K562 (cell line): Measurements from ENCODE around the gene EPX. TPM values are rescaled to one million over a fixed set of nuclear protein-coding genes. Genes with fewer than 3 reads are reported as not detected.

Experiments
- ATF6 ChIP-seq: sonication (generic); formaldehyde crosslinking; IDR thresholded peaks from 2 replicates; pipeline ENCODE4 v1.4.0; 2020; ENCODE audit warnings: mild to moderate bottlenecking, missing genetic modification reagents
- CBX3 ChIP-seq, 2 experiments: IDR thresholded peaks; 1 replicate in 1 of 2; 2 replicates in 1 of 2; pipeline ENCODE4 v1.6.1; 2012; ENCODE audit warnings: inconsistent platforms in 2 of 2, low read length in 2 of 2, borderline replicate concordance in 1 of 2, control low read depth in 1 of 2
- CHAMP1 ChIP-seq: fragments of 450-650 bp; IDR thresholded peaks from 2 replicates; pipeline ENCODE4 v1.6.1; 2016; ENCODE audit warnings: mild to moderate bottlenecking
- EZH2 ChIP-seq: IDR thresholded peaks from 2 replicates; pipeline ENCODE4 v1.6.1; 2012; ENCODE audit warnings: low read depth, mild to moderate bottlenecking, inconsistent platforms, low read length, borderline replicate concordance
- FOXP1 ChIP-seq: sonication (generic); formaldehyde crosslinking; IDR thresholded peaks from 2 replicates; pipeline ENCODE4 v1.8.0; 2022; ENCODE audit warnings: mild to moderate bottlenecking, missing genetic modification reagents
- HNRNPL ChIP-seq: fragments of 200-400 bp; formaldehyde crosslinking; IDR thresholded peaks from 2 replicates; pipeline ENCODE4 v1.6.1; 2017; ENCODE audit warnings: low read depth, mild to moderate bottlenecking, low read length
- LCOR ChIP-seq: sonication (generic); formaldehyde crosslinking; IDR thresholded peaks from 2 replicates; pipeline ENCODE4 v1.8.0; 2022; ENCODE audit warnings: mild to moderate bottlenecking, missing genetic modification reagents
- MITF ChIP-seq: IDR thresholded peaks from 2 replicates; pipeline ENCODE4 v1.6.1; 2014; ENCODE audit warnings: antibody characterized with exemption
- RUNX1 ChIP-seq: sonication (generic); IDR thresholded peaks from 2 replicates; pipeline ENCODE4 v1.6.1; 2016; ENCODE audit warnings: antibody characterized with exemption, low read depth
- SFPQ ChIP-seq: fragments of 200-400 bp; formaldehyde crosslinking; IDR thresholded peaks from 2 replicates; pipeline ENCODE4 v1.6.1; 2017; ENCODE audit warnings: mild to moderate bottlenecking, low read depth, low read length, moderate library complexity
- SMAD3 ChIP-seq: fragments of 450-650 bp; formaldehyde crosslinking; conservative IDR thresholded peaks from 2 replicates; pipeline ENCODE4 v1.4.0; 2020; ENCODE audit warnings: mild to moderate bottlenecking
- TAF15 ChIP-seq: fragments of 200-400 bp; formaldehyde crosslinking; IDR thresholded peaks from 2 replicates; pipeline ENCODE4 v1.6.1; 2017; ENCODE audit warnings: mild to moderate bottlenecking, low read depth, low read length, moderate library complexity
- TFE3 ChIP-seq: fragments of 450-650 bp; formaldehyde crosslinking; IDR thresholded peaks from 2 replicates; pipeline ENCODE4 v1.4.0; 2020; ENCODE audit warnings: mild to moderate bottlenecking, mixed read lengths
- ZFP91 ChIP-seq: sonication (generic); formaldehyde crosslinking; IDR thresholded peaks from 2 replicates; pipeline ENCODE4 v1.8.0; 2022; ENCODE audit warnings: mild to moderate bottlenecking, missing genetic modification reagents
- polyA plus RNA-seq, 8 experiments: library from polyadenylated mRNA; depleted of rRNA in 4 of 8; stranded (reverse) in 5 of 8; unstranded in 3 of 8; fragments of >200 nt; fragmentation: Nextera tagmentation in 2 of 8; fragmentation: Illumina TruSeq in 1 of 8; extraction: Ambion mirVana in 2 of 8; extraction: Trizol in 1 of 8; gene quantifications; 2 replicates each; pipeline versions ENCODE4 v1.2.1 to v1.2.3, GENCODE V29; 2011 to 2014; ENCODE audit warnings: inconsistent platforms in 1 of 8, missing spikeins in 1 of 8
- total RNA-seq, 7 experiments: library from RNA; depleted of rRNA in 6 of 7; stranded (reverse); fragments of >200 nt in 6 of 7; fragmentation: Illumina TruSeq in 2 of 7; extraction: Trizol in 2 of 7; gene quantifications; 2 replicates each; pipeline versions ENCODE4 v1.2.1 to v1.2.3, GENCODE V29; 2011 to 2021; ENCODE audit warnings: low replicate concordance in 1 of 7

The EPX gene
- total and polyA plus RNA-seq, 9 of the 15 experiments (the other 6 are each of a cell fraction or from before 2014, with no cell fraction given): 0.07 to 0.33 (median 0.19) TPM; not detected in 3

GRCh38 chr17:58219007-58219788 is 26.7 kb downstream of the EPX start, which contains the start of gene MKS1 (continued):
- TF ChIP-seq HNRNPL (no peak), CBX3 (IDR thresholded peaks at IDR 0.05; ENCODE audit: borderline replicate concordance in 1 of 2, low read length in 2 of 2) (peak in 1 of 2 experiments; percentile 79; a peak in 1 of 3 replicates), ATF6 (CRISPR knock-in tag) (0 out of 2 replicates have a peak, but pooled peaks have one; percentile 7), TAF15 (no peak), EZH2 (no peak), FOXP1 (CRISPR knock-in tag) (peak; percentile 56; the same call in 1 of the 2 replicates), RUNX1 (peak; percentile 47; the same call in 1 of the 2 replicates), ZFP91 (CRISPR knock-in tag) (no peak), LCOR (CRISPR knock-in tag) (no peak), CHAMP1 (peak; percentile 63; the same call in 1 of the 2 replicates), MITF (no peak), TFE3 (CRISPR knock-in tag) (no peak), SFPQ (no peak), SMAD3 (CRISPR knock-in tag) (no peak)
